ENCODE results near the gene IFI27. TPM values are rescaled to one million over a fixed set of nuclear protein-coding genes. Genes with fewer than 3 reads are reported as not detected.

The IFI27 gene
- total RNA-seq, 2 experiments from 2014 or later: 0.63 to 1.5 TPM

DNA sequence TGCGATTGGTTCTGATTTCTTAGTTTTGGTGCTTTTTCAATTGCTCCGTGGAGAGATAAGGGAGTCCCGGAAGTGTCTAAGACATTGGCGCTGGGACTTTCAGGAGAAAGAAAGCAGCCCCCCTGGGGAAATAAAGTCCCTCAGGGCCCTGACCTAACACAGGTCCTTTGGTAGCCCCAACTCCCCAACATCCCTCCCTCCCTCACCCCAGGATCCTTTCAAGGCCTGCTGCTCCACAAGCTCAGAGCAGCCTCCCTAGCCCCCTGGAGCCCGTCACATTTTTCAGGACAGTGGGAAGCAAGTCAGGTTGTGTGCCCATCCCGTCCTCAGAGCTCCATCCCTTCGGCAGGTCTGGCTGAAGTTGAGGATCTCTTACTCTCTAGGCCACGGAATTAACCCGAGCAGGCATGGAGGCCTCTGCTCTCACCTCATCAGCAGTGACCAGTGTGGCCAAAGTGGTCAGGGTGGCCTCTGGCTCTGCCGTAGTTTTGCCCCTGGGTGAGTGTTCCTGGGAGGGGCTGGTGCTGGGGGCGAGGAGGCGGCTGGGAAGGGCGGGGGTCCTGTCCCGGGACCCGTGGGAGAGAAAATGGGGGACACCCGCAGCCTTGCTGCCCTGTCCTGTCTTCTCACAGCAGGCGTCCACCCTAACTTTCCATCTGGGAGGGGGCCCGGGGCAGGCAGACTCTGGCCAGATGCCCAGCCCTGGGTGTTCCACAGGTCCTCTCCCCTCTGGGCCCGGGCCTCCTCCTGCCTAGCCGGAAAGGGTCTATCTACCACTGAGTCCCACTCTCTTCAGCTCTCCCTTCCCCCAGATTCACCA, 950 bp downstream of the IFI27 start:
- no peak overlapping the region for H3K4me3 ChIP-seq (ENCODE audit: low read depth, low read length, poor library complexity, severe bottlenecking)
- BruUV-seq (replicated peaks): no TSS peak
- H3K4me1 ChIP-seq (ENCODE audit: insufficient read depth, low read length, poor library complexity, severe bottlenecking): no peaks in the 10 kb centered on the region
- no peaks in the 10 kb centered on the region for H3K9me2 ChIP-seq (ENCODE audit: insufficient read depth, low read length)
- H3K4me2 ChIP-seq (ENCODE audit: low read length): no peak overlapping the region
- ChIA-PET CTCF (ENCODE audit: unreplicated experiment) (no interaction called here), POLR2A (no interaction called here)
- no peaks in the 10 kb centered on the region for H3K79me2 ChIP-seq (ENCODE audit: insufficient read depth, low read depth, low read length)
- H2AFZ ChIP-seq (ENCODE audit: low read length): no peak overlapping the region
- intact Hi-C loops (cut with micrococcal nuclease; ENCODE audit: unreplicated experiment): no loop called here
- H3K9me3 ChIP-seq (ENCODE audit: low read length): no peaks in the 10 kb centered on the region
- no peaks in the 10 kb centered on the region for H4K20me1 ChIP-seq (ENCODE audit: insufficient read depth, low read length)
- no peaks in the 10 kb centered on the region for H3K36me3 ChIP-seq (ENCODE audit: insufficient read depth, low read length)
- no peak for DNase-seq (ENCODE audit: low spot score)
- TF ChIP-seq, protein P1, sequence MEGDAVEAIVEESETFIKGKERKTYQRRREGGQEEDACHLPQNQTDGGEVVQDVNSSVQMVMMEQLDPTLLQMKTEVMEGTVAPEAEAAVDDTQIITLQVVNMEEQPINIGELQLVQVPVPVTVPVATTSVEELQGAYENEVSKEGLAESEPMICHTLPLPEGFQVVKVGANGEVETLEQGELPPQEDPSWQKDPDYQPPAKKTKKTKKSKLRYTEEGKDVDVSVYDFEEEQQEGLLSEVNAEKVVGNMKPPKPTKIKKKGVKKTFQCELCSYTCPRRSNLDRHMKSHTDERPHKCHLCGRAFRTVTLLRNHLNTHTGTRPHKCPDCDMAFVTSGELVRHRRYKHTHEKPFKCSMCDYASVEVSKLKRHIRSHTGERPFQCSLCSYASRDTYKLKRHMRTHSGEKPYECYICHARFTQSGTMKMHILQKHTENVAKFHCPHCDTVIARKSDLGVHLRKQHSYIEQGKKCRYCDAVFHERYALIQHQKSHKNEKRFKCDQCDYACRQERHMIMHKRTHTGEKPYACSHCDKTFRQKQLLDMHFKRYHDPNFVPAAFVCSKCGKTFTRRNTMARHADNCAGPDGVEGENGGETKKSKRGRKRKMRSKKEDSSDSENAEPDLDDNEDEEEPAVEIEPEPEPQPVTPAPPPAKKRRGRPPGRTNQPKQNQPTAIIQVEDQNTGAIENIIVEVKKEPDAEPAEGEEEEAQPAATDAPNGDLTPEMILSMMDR (conservative IDR thresholded peaks at IDR 0.05; ENCODE audit: low read length): no peak
- TF ChIP-seq EZH2phosphoT487 (IDR thresholded peaks at IDR 0.05; ENCODE audit: borderline replicate concordance, low read depth, low read length): no peak
- no peak overlapping the region for H3K27ac ChIP-seq (ENCODE audit: low read depth, low read length, poor library complexity, severe bottlenecking)

DNA sequence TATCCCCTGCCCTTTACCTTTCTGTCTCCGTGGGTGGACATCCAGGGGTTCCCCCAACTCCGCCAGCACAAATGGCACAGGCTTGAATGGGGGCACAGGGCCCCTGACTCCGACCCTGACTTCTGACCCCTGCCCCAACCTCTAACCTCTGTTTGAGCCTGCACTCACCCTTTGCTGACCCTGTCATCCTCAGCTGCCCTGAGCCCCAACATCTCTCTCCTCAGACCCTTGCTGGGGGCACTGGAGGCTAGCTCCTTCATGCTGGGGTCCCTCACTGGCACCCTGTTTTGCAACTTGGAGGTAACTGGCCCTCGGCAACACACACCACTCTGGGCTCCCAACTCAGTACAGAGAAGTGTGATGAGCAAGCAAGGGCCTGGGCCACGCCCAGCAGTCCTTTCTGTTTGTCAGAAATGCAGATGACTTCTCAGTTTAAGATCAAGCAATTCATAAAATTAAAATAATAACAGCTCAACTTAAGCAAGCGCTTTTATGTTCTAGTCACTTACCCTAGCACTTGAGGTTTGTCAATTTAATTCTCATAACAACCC, 2.1 kb downstream of the IFI27 start:
- no peaks in the 10 kb centered on the region for H3K9me3 ChIP-seq (ENCODE audit: low read length)
- no peaks in the 10 kb centered on the region for H3K79me2 ChIP-seq (ENCODE audit: insufficient read depth, low read depth, low read length)
- no TSS peak for BruUV-seq (replicated peaks)
- CTCF ChIA-PET (ENCODE audit: unreplicated experiment): no interaction called here
- H3K27ac ChIP-seq (ENCODE audit: low read depth, low read length, poor library complexity, severe bottlenecking): no peak overlapping the region
- TF ChIP-seq, protein P1 (conservative IDR thresholded peaks at IDR 0.05; ENCODE audit: low read length): no peak
- no peak for TF ChIP-seq EZH2phosphoT487 (IDR thresholded peaks at IDR 0.05; ENCODE audit: borderline replicate concordance, low read depth, low read length)
- H2AFZ ChIP-seq (ENCODE audit: low read length): no peak overlapping the region
- H3K4me2 ChIP-seq (ENCODE audit: low read length): no peak overlapping the region
- H3K4me1 ChIP-seq (ENCODE audit: insufficient read depth, low read length, poor library complexity, severe bottlenecking): no peaks in the 10 kb centered on the region
- no peak overlapping the region for H3K4me3 ChIP-seq (ENCODE audit: low read depth, low read length, poor library complexity, severe bottlenecking)
- no peaks in the 10 kb centered on the region for H3K36me3 ChIP-seq (ENCODE audit: insufficient read depth, low read length)
- no peaks in the 10 kb centered on the region for H4K20me1 ChIP-seq (ENCODE audit: insufficient read depth, low read length)
- intact Hi-C loops (cut with micrococcal nuclease; ENCODE audit: unreplicated experiment): no loop called here
- POLR2A ChIA-PET: no interaction called here
- no peaks in the 10 kb centered on the region for H3K9me2 ChIP-seq (ENCODE audit: insufficient read depth, low read length)
- no peak for DNase-seq (ENCODE audit: low spot score)

DNA sequence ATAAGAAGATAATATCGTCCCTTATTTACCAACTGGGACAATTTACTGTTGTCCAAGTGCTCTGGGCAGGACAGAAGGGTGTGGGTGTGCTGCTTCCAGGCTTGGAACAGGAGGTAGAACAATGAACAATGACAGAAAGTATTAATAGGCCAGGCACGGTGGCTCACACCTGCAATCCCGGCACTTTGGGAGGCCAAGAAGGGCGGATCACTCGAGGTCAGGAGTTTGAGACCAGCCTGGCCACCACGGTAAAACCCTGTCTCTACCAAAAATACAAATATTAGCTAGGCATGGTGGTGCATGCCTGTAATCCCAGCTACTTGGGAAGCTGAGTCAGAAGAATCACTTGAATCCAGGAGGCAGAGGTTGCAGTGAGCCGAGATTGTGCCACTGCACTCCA, 2.5 kb downstream of the IFI27 start:
- CTCF ChIA-PET (ENCODE audit: unreplicated experiment): no interaction called here
- TF ChIP-seq, protein P1 (conservative IDR thresholded peaks at IDR 0.05; ENCODE audit: low read length): no peak
- TF ChIP-seq EZH2phosphoT487 (IDR thresholded peaks at IDR 0.05; ENCODE audit: borderline replicate concordance, low read depth, low read length): no peak
- BruUV-seq (replicated peaks): no TSS peak

More for the DNA sequence above, 2.5 kb downstream of the IFI27 start:
- H3K9me3 ChIP-seq (ENCODE audit: low read length): no peaks in the 10 kb centered on the region
- no peak overlapping the region for H3K4me3 ChIP-seq (ENCODE audit: low read depth, low read length, poor library complexity, severe bottlenecking)
- no peak overlapping the region for H3K4me2 ChIP-seq (ENCODE audit: low read length)
- H3K36me3 ChIP-seq (ENCODE audit: insufficient read depth, low read length): no peaks in the 10 kb centered on the region
- no peak overlapping the region for H3K27ac ChIP-seq (ENCODE audit: low read depth, low read length, poor library complexity, severe bottlenecking)
- H3K9me2 ChIP-seq (ENCODE audit: insufficient read depth, low read length): no peaks in the 10 kb centered on the region
- POLR2A ChIA-PET: no interaction called here
- no peaks in the 10 kb centered on the region for H3K4me1 ChIP-seq (ENCODE audit: insufficient read depth, low read length, poor library complexity, severe bottlenecking)
- H2AFZ ChIP-seq (ENCODE audit: low read length): no peak overlapping the region
- H4K20me1 ChIP-seq (ENCODE audit: insufficient read depth, low read length): no peaks in the 10 kb centered on the region
- H3K79me2 ChIP-seq (ENCODE audit: insufficient read depth, low read depth, low read length): no peaks in the 10 kb centered on the region
- intact Hi-C loops (cut with micrococcal nuclease; ENCODE audit: unreplicated experiment): no loop called here
- DNase-seq (ENCODE audit: low spot score): no peak
